Trophoblast cell (in vitro differentiated cells and primary cell): ENCODE data around the gene ANXA6.

Experiments used
- DNase-seq, 2 donors: peaks; one replicate each; pipeline ENCODE4 v3.0.0-alpha.2; 2016
- H2AFZ ChIP-seq: 2 replicates; pipeline ENCODE4 v1.6.1; 2013; ENCODE audit warnings: low read length, moderate library complexity, mild to moderate bottlenecking; ENCODE audit not compliant: insufficient read depth, poor library complexity
- H2AK5ac ChIP-seq: 2 replicates; pipeline ENCODE4 v1.6.1; 2013; ENCODE audit warnings: mild to moderate bottlenecking, low read length
- H2BK120ac ChIP-seq: 2 replicates; pipeline ENCODE4 v1.6.1; 2013; ENCODE audit warnings: low read length, mild to moderate bottlenecking, moderate library complexity; ENCODE audit not compliant: insufficient read depth, poor library complexity
- H2BK12ac ChIP-seq: 2 replicates; pipeline ENCODE4 v1.6.1; 2013; ENCODE audit warnings: mild to moderate bottlenecking, low read length, moderate library complexity
- H2BK5ac ChIP-seq: 2 replicates; pipeline ENCODE4 v1.6.1; 2013; ENCODE audit warnings: low read length, low read depth, moderate library complexity, mild to moderate bottlenecking; ENCODE audit not compliant: poor library complexity
- H3K14ac ChIP-seq: 2 replicates; pipeline ENCODE4 v1.6.1; 2013; ENCODE audit warnings: mild to moderate bottlenecking, low read length
- H3K18ac ChIP-seq: 2 replicates; pipeline ENCODE4 v1.6.1; 2013; ENCODE audit warnings: mild to moderate bottlenecking, low read length
- H3K23ac ChIP-seq: 2 replicates; pipeline ENCODE4 v1.6.1; 2013; ENCODE audit warnings: low read length
- H3K27ac ChIP-seq: 2 replicates; pipeline ENCODE4 v1.5.1; 2013; ENCODE audit warnings: low read depth, mild to moderate bottlenecking, inconsistent platforms, low read length, moderate library complexity
- H3K27me3 ChIP-seq: 2 replicates; pipeline ENCODE4 v1.6.1; 2013; ENCODE audit warnings: inconsistent platforms, mild to moderate bottlenecking, low read length, moderate library complexity; ENCODE audit not compliant: insufficient read depth
- H3K36me3 ChIP-seq, 2 experiments: 1 replicate in 1 of 2; 2 replicates in 1 of 2; pipeline ENCODE4 v1.6.1; 2013; ENCODE audit warnings: low read length in 2 of 2, mild to moderate bottlenecking in 2 of 2, moderate library complexity in 1 of 2; ENCODE audit not compliant: insufficient read depth in 2 of 2, control insufficient read depth in 1 of 2
- H3K4ac ChIP-seq: 2 replicates; pipeline ENCODE4 v1.6.1; 2013; ENCODE audit warnings: low read depth, mild to moderate bottlenecking, low read length, moderate library complexity
- H3K4me1 ChIP-seq, 2 experiments: 1 replicate in 1 of 2; 2 replicates in 1 of 2; pipeline ENCODE4 v1.6.1; 2013; ENCODE audit warnings: low read length in 2 of 2, mild to moderate bottlenecking in 2 of 2, moderate library complexity in 1 of 2; ENCODE audit not compliant: insufficient read depth in 2 of 2, control insufficient read depth in 1 of 2
- H3K4me2 ChIP-seq: 2 replicates; pipeline ENCODE4 v1.6.1; 2013; ENCODE audit warnings: inconsistent platforms, mild to moderate bottlenecking, low read length, moderate library complexity
- H3K4me3 ChIP-seq: 2 replicates; pipeline ENCODE4 v1.5.1; 2013; ENCODE audit warnings: mild to moderate bottlenecking, low read depth, low read length, inconsistent platforms
- H3K79me1 ChIP-seq: one replicate; pipeline ENCODE4 v1.6.1; 2013; ENCODE audit warnings: low read length
- H3K79me2 ChIP-seq: 2 replicates; pipeline ENCODE4 v1.6.1; 2013; ENCODE audit warnings: low read length, mild to moderate bottlenecking; ENCODE audit not compliant: control insufficient read depth, insufficient read depth, poor library complexity
- H3K9ac ChIP-seq: 2 replicates; pipeline ENCODE4 v1.6.1; 2013; ENCODE audit warnings: mild to moderate bottlenecking, low read length
- H3K9me3 ChIP-seq: 2 replicates; pipeline ENCODE4 v1.6.1; 2013; ENCODE audit warnings: low read depth, mild to moderate bottlenecking, control low read depth, inconsistent platforms, low read length; ENCODE audit not compliant: insufficient read depth
- H4K12ac ChIP-seq: 2 replicates; pipeline ENCODE4 v1.6.1; 2013; ENCODE audit warnings: low read depth, mild to moderate bottlenecking, low read length, moderate library complexity
- H4K8ac ChIP-seq: 2 replicates; pipeline ENCODE4 v1.6.1; 2013; ENCODE audit warnings: low read depth, mild to moderate bottlenecking, low read length, moderate library complexity
- H4K91ac ChIP-seq: one replicate; pipeline ENCODE4 v1.6.1; 2013; ENCODE audit warnings: low read depth, mild to moderate bottlenecking, low read length, moderate library complexity
- WGBS: extraction: QIAGEN DNeasy Blood & Tissue Kit; methylation state at CpG from one replicate; pipeline ENCODE4 v1.1.7; 2013; ENCODE audit warnings: missing lambda C conversion rate; ENCODE audit not compliant: insufficient read length, insufficient coverage; ENCODE audit errors: extremely low coverage; 5-methylcytosine and 5-hydroxymethylcytosine counted together

ANXA6 gene

GRCh38 chr5:151154931-151155774 lies 2.4 kb downstream of the ANXA6 start:
- peaks cover 12% of the 10 kb centered on the region for H3K79me1 ChIP-seq
- H3K4ac ChIP-seq: no peak overlapping the region
- no peaks in the 10 kb centered on the region for H3K27me3 ChIP-seq
- H3K18ac ChIP-seq: peak overlapping the region; percentile 26
- H3K23ac ChIP-seq: no peak overlapping the region
- H3K4me1 ChIP-seq: peaks cover 18 to 25% of the 10 kb centered on the region in 2 experiments
- no peaks in the 10 kb centered on the region for H3K9me3 ChIP-seq
- WGBS: no CpG with 5 or more reads among the region's 9 CpGs
- no peak overlapping the region for H4K8ac ChIP-seq
- no peak overlapping the region for H3K14ac ChIP-seq
- H3K79me2 ChIP-seq: peaks cover 6% of the 10 kb centered on the region
- no peak for DNase-seq
- no peak overlapping the region for H2AK5ac ChIP-seq
- no peak overlapping the region for H2AFZ ChIP-seq
- H4K12ac ChIP-seq: no peak overlapping the region
- no peak overlapping the region for H3K27ac ChIP-seq
- no peaks in the 10 kb centered on the region for H3K36me3 ChIP-seq
- H2BK12ac ChIP-seq: no peak overlapping the region
- no peak overlapping the region for H3K4me2 ChIP-seq
- H3K4me3 ChIP-seq: no peak overlapping the region
- H3K9ac ChIP-seq: no peak overlapping the region
- H4K91ac ChIP-seq: no peak overlapping the region
- no peak overlapping the region for H2BK120ac ChIP-seq
- no peak overlapping the region for H2BK5ac ChIP-seq

GRCh38 chr5:151153766-151154272 lies 3.8 kb downstream of the ANXA6 start:
- DNase-seq: no peak
- no peak overlapping the region for H4K12ac ChIP-seq
- H3K79me1 ChIP-seq: peaks cover 12% of the 10 kb centered on the region
- H3K4me1 ChIP-seq: peaks cover 18 to 25% of the 10 kb centered on the region in 2 experiments
- H3K27me3 ChIP-seq: no peaks in the 10 kb centered on the region
- no peak overlapping the region for H3K4me2 ChIP-seq
- no peak overlapping the region for H3K4me3 ChIP-seq
- no peak overlapping the region for H3K18ac ChIP-seq
- H3K9ac ChIP-seq: no peak overlapping the region
- H2BK12ac ChIP-seq: no peak overlapping the region
- no peaks in the 10 kb centered on the region for H3K9me3 ChIP-seq
- no peak overlapping the region for H4K91ac ChIP-seq
- H2AK5ac ChIP-seq: no peak overlapping the region
- no peak overlapping the region for H2AFZ ChIP-seq
- no peak overlapping the region for H4K8ac ChIP-seq
- H2BK120ac ChIP-seq: no peak overlapping the region
- H3K4ac ChIP-seq: no peak overlapping the region
- H3K79me2 ChIP-seq: peaks cover 6% of the 10 kb centered on the region
- no peak overlapping the region for H3K14ac ChIP-seq
- no peaks in the 10 kb centered on the region for H3K36me3 ChIP-seq
- H3K27ac ChIP-seq: no peak overlapping the region
- no peak overlapping the region for H3K23ac ChIP-seq
- H2BK5ac ChIP-seq: no peak overlapping the region
- WGBS: no CpG with 5 or more reads among the region's 3 CpGs

GRCh38 chr5:151153300-151153699 lies 4.3 kb downstream of the ANXA6 start:
- H2BK12ac ChIP-seq: no peak overlapping the region
- H3K36me3 ChIP-seq: peaks cover 0 to 2% of the 10 kb centered on the region in 2 experiments
- no peak overlapping the region for H2BK120ac ChIP-seq
- no peak overlapping the region for H3K4me3 ChIP-seq
- no peak overlapping the region for H3K23ac ChIP-seq
- peaks cover 17 to 24% of the 10 kb centered on the region in 2 experiments for H3K4me1 ChIP-seq
- H4K8ac ChIP-seq: no peak overlapping the region
- H3K4me2 ChIP-seq: no peak overlapping the region
- H2AK5ac ChIP-seq: no peak overlapping the region
- H3K4ac ChIP-seq: no peak overlapping the region
- H2AFZ ChIP-seq: no peak overlapping the region
- no peaks in the 10 kb centered on the region for H3K9me3 ChIP-seq
- no peak for DNase-seq
- H3K79me1 ChIP-seq: peaks cover 11% of the 10 kb centered on the region
- H4K12ac ChIP-seq: no peak overlapping the region
- no peak overlapping the region for H2BK5ac ChIP-seq
- no peak overlapping the region for H3K18ac ChIP-seq
- no peak overlapping the region for H3K9ac ChIP-seq
- no peaks in the 10 kb centered on the region for H3K27me3 ChIP-seq
- H4K91ac ChIP-seq: no peak overlapping the region
- H3K79me2 ChIP-seq: peaks cover 6% of the 10 kb centered on the region
- H3K27ac ChIP-seq: no peak overlapping the region
- H3K14ac ChIP-seq: no peak overlapping the region
- no CpG with 5 or more reads among the region's 3 CpGs for WGBS

- no peak overlapping the region for H3K23ac ChIP-seq
- H4K8ac ChIP-seq: no peak overlapping the region
- no peaks in the 10 kb centered on the region for H3K79me1 ChIP-seq
- peak in 1 of 2 donors; percentile 25 for DNase-seq
- H3K9me3 ChIP-seq: no peaks in the 10 kb centered on the region
- no peak overlapping the region for H2BK120ac ChIP-seq
- H3K27ac ChIP-seq: no peak overlapping the region
- no peaks in the 10 kb centered on the region for H3K79me2 ChIP-seq
- H3K18ac ChIP-seq: no peak overlapping the region
- H3K4me3 ChIP-seq: no peak overlapping the region
- H2BK12ac ChIP-seq: no peak overlapping the region
- peaks cover 2% of the 10 kb centered on the region in 2 experiments for H3K36me3 ChIP-seq
- no peak overlapping the region for H3K4ac ChIP-seq
- no peaks in the 10 kb centered on the region for H3K27me3 ChIP-seq
- no peak overlapping the region for H2BK5ac ChIP-seq
- peaks cover 14 to 17% of the 10 kb centered on the region in 2 experiments for H3K4me1 ChIP-seq
- no peak overlapping the region for H2AFZ ChIP-seq
- no peak overlapping the region for H4K91ac ChIP-seq
- H3K4me2 ChIP-seq: no peak overlapping the region
- no peak overlapping the region for H3K9ac ChIP-seq
- WGBS: no CpG with 5 or more reads among the region's 5 CpGs
- H2AK5ac ChIP-seq: no peak overlapping the region
- no peak overlapping the region for H4K12ac ChIP-seq
- H3K14ac ChIP-seq: no peak overlapping the region
Measured at GRCh38 chr5:151151793-151152192, 5.8 kb downstream of the ANXA6 start.
